Measurements from ENCODE around the gene EVA1B.

Gene EVA1B

GRCh38 chr1:36323636-36324352 is at the start of gene EVA1B:
Gene EVA1B, minus strand, starts transcription at chr1:36323645. Its CDS starts 608 bp downstream, at chr1:36323037.
- DNase-seq (ENCODE audit: low spot score): peak; percentile 90

- no peak for DNase-seq (ENCODE audit: low spot score)
Observed at GRCh38 chr1:36372617-36373016, 49.2 kb upstream of the EVA1B start.

- peak; percentile 85 for DNase-seq (ENCODE audit: low spot score)
Observed at GRCh38 chr1:36369061-36369861, 45.8 kb upstream of the EVA1B start.

- DNase-seq (ENCODE audit: low spot score): no peak
Observed at GRCh38 chr1:36367798-36368197, 44.4 kb upstream of the EVA1B start.

GRCh38 chr1:36367066-36367465 is 43.6 kb upstream of the EVA1B start:
- DNase-seq (ENCODE audit: low spot score): no peak

- DNase-seq (ENCODE audit: low spot score): no peak
Observed at GRCh38 chr1:36366091-36366661, 42.7 kb upstream of the EVA1B start.

GRCh38 chr1:36365381-36365780 is 41.9 kb upstream of the EVA1B start:
- peak; percentile 67 for DNase-seq (ENCODE audit: low spot score)

GRCh38 chr1:36359911-36360550 is 36.6 kb upstream of the EVA1B start:
- DNase-seq (ENCODE audit: low spot score): no peak

GRCh38 chr1:36359383-36359782 is 35.9 kb upstream of the EVA1B start:
- no peak for DNase-seq (ENCODE audit: low spot score)

GRCh38 chr1:36358514-36359084 is 35.2 kb upstream of the EVA1B start:
- DNase-seq (ENCODE audit: low spot score): no peak

GRCh38 chr1:36355811-36356210 is 32.4 kb upstream of the EVA1B start:
- no peak for DNase-seq (ENCODE audit: low spot score)

GRCh38 chr1:36354486-36354885 is 31.0 kb upstream of the EVA1B start:
- DNase-seq (ENCODE audit: low spot score): no peak

GRCh38 chr1:36352910-36353878 is 29.7 kb upstream of the EVA1B start:
- DNase-seq (ENCODE audit: low spot score): peak; percentile 81

GRCh38 chr1:36352125-36352909 is 28.9 kb upstream of the EVA1B start:
- DNase-seq (ENCODE audit: low spot score): peak; percentile 29

- DNase-seq (ENCODE audit: low spot score): peak; percentile 87
Observed at GRCh38 chr1:36351227-36351977, 28.0 kb upstream of the EVA1B start.

GRCh38 chr1:36350659-36351226 is 27.3 kb upstream of the EVA1B start:
- peak; percentile 89 for DNase-seq (ENCODE audit: low spot score)

- peak; percentile 48 for DNase-seq (ENCODE audit: low spot score)
Observed at GRCh38 chr1:36349839-36350238, 26.4 kb upstream of the EVA1B start.

- DNase-seq (ENCODE audit: low spot score): peak; percentile 31
Observed at GRCh38 chr1:36349241-36349671, 25.8 kb upstream of the EVA1B start.

Measured in AG20443 (cell line).